Colon (tissue), 2 donors: ENCODE data around the gene RGS9BP.
A peak's percentile ranks its signal among the peaks of the same experiment; 100 is the strongest.
"Not testable (repeated sequence)": the region's sequence is repeated elsewhere in the genome, so short reads cannot be mapped to it uniquely, and the experiment has no call there.

Source experiments
- FAIRE-seq: peaks from 2 replicates; lab custom pipeline; 2012; peaks lifted over from hg19 to GRCh38; lab: Jason Lieb, UNC
- donor health status: control.
- donor health status: control.

The RGS9BP gene

GRCh38 chr19:32672841-32673240 is 2.8 kb upstream of the RGS9BP start:
- FAIRE-seq: no peak

DNA sequence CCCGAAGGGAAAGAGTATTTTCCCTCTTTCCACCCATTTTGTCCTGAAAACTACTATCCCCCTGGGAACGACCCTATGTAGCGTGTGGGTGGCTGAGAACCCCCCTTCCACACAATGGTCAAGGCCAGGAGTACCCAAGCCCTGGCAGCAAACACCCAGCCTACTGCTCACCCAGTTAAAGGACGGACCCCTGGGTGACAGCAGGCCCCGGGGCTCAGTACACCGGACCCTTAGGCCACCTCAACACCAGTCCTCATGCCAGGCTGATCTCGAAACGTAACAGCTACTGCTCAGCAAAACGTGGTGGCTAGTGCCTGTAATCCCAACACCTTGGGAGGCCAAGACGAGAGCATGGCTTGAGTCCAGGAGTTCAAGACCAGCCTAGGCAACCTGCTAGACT is 2.1 kb upstream of the RGS9BP start:
- FAIRE-seq: no peak

DNA sequence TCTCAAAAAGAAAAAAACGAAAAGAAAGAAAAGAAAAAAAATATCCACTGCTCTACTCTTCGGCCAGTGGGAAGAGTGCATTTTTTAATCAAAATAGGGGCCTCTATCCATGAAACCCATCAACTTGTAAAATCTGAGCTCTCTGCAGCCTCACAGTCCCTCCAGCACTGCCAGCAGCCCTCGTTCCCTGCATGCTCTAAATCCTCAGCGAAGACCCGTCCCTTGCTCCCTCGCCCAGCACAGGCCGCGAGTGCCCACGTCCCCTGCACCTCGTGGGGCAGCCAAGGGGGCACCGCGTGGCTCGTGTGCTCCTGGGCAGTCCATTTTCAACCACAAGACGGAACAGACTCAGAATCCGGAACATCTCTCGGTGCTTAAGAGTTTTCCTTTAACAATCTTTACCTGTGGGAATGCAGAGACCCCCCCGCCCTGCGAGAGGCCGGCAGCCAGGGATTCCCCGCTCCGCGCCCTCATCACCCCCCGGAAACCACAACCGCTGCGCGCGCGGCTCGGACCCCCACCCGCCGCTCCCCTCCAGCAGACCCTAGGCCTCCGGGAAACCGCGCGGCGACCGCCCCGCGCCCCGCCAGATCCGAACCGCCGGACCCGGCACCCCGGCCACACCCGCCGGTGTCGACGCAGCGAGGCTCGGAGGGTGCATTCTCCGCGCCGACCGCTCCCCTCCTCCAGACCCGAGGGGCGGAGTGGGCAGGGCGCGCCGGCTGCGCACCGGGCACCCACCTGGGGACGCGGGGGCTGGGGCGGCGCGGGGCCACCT is 1.3 kb upstream of the RGS9BP start:
- no peak for FAIRE-seq

DNA sequence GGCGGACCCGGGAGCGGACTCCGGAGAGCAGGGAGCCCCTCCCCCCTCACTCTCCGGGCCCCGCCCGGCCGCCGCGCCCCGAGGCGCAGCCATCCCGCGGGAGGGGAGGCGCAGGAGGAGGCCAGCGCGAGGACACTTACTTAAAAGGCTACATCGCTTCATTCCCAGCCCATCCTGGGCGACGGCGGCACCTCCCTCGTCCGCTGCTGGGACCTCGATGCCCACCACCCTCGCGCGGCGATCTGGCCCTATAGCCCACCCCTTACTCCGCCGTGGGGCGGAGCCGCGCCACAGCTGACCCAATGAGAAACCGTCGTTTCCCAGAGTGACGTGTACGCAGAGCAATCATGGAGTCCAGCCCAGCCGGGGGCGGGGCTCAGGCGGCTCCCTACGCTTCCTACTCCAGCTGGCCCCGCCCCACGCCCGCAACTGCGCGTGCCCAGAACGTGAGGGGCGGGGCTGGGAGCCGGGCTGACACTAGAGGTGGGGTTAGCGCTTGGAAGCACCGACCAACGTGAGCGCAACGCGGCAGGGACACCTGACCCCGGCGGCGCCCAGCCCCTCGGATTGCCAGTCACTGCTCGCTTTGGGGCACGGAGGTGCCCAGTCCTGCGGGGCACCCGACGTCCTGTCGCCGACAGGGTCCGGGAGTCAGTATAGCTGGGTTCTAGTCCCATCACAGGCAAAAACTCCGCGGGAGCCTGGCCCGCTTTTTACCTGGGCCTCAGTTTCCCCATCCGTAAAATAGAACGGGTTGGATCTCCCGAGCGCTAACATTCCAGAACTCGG is 523 bp upstream of the RGS9BP start, which contains the start of gene ANKRD27:
Gene ANKRD27 (minus strand): TSS at position 250 of the 789 bp plus-strand sequence. CDS start 16,165 bp downstream, outside the sequence.
- FAIRE-seq: peak; percentile 75

DNA sequence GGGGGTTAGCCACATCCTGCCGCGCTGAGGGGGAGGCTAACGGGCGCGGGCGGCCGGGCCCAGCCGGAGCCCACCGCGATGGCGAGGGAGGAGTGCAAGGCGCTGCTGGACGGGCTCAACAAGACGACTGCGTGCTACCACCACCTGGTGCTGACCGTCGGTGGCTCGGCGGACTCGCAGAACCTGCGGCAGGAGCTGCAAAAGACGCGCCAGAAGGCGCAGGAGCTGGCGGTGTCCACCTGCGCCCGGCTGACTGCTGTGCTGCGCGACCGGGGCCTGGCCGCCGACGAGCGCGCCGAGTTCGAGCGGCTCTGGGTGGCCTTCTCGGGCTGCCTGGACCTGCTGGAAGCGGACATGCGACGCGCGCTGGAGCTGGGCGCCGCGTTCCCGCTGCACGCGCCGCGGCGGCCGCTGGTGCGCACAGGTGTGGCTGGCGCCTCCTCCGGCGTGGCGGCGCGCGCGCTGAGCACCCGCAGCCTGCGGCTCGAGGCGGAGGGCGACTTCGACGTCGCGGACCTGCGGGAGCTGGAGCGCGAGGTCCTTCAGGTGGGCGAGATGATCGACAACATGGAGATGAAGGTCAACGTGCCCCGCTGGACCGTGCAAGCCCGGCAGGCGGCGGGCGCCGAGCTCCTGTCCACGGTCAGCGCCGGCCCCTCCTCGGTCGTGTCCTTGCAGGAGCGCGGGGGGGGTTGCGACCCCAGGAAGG is 692 bp downstream of the RGS9BP start:
- FAIRE-seq: no peak

DNA sequence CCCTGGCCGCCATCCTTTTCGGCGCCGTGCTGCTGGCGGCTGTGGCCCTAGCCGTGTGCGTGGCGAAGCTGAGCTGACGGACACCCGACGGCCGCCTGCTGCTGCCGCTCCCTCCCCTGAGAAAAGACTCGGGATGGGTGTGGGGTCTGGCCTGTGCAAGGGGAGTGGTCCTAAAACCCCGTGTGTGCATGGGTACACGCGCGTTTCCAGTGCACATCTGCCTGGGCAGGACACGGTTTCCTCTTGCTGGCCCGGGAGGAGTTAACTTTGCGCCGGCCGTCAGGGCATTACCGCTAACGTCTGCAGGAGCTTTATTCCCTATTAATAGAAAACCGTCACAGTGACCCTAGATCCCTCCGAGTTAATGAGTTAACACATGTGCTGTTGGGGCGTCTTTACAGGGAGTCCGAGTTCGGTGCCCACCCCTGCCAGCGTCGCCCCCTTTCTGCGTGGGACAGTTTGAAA is 1.3 kb downstream of the RGS9BP start:
- no peak for FAIRE-seq

GRCh38 chr19:32677657-32678056 is 2.0 kb downstream of the RGS9BP start:
- FAIRE-seq: no peak

DNA sequence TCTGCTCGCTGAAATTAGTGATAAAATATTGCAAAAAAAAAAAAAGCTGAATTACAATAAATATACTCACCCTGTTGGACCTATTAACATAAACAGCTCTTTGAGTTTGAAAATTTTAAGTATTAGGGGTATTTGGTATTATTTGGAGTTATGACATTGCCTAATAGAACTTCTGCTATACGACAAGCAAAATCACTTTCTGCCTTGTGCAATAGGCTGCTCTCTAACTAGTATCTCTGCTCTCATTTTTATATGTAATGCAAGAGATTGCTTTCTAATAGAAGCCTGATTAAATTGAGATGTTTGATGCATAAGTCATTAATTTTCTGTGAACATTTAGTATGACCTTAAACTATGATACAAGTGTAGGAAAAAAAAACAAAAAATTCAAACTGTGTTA is 5.3 kb downstream of the RGS9BP start:
- no peak for FAIRE-seq

- FAIRE-seq: no peak
These were observed 6.7 kb downstream of the RGS9BP start for GRCh38 chr19:32682317-32682716.

- FAIRE-seq: no peak
These were observed 11.3 kb downstream of the RGS9BP start for GRCh38 chr19:32686847-32687475.

DNA sequence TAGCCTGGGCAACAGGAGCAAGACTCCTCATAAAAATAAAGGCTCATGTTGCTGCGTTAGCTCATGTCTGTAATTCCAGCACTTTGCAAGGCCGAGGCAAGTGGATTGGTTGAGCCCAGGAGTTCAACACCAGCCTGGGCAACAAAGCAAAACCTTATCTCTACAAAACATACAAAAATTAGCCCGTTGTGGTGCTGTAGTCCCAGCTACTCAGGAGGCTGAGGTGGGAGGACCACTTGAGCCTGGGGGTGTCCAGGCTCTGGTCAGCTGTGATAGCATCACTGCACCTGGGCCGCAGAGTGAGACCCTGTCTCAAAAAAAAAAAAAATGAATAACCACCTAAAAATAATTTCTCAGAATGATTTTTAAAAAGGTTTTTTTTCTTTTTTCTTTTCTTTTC is 12.0 kb downstream of the RGS9BP start:
- no peak for FAIRE-seq

- no peak for FAIRE-seq
These were observed 12.7 kb downstream of the RGS9BP start for GRCh38 chr19:32688311-32688710.

DNA sequence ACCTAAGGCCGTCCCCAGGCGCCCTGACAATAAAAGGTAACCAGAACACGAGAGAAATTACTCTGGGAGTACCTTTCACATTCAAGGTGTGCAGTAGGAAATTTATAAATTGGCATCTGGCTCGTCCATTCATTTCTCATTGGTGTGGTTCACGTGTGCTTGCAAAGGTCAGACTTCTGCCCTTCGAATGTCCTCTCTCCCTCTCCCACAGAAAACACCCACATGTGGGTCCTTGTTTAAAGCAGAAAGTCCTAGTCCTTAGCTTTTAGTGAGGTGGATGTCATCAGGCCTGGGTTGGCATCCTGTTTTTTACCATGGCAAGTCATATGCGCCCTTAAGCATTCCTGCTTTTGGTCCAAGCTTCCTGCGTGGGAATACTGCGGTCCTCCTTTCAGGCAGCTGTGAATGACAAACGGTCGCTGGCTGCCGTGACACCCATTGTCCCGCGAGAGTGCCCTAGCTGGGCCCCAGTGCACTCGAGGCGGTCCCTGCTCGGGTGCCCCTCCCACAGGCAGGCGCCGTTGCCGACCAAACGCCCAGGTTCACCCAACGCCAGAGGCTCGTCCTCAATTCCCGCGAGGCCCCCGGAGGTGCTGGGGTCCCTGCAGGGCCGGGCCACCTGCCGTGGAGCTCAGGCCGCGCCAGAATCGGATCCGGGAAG is 15.8 kb downstream of the RGS9BP start, which contains the start of gene NUDT19:
Gene NUDT19 (plus strand): TSS at position 531 of the 661 bp plus-strand sequence. CDS start 140 bp downstream, outside the sequence.
- no peak for FAIRE-seq

DNA sequence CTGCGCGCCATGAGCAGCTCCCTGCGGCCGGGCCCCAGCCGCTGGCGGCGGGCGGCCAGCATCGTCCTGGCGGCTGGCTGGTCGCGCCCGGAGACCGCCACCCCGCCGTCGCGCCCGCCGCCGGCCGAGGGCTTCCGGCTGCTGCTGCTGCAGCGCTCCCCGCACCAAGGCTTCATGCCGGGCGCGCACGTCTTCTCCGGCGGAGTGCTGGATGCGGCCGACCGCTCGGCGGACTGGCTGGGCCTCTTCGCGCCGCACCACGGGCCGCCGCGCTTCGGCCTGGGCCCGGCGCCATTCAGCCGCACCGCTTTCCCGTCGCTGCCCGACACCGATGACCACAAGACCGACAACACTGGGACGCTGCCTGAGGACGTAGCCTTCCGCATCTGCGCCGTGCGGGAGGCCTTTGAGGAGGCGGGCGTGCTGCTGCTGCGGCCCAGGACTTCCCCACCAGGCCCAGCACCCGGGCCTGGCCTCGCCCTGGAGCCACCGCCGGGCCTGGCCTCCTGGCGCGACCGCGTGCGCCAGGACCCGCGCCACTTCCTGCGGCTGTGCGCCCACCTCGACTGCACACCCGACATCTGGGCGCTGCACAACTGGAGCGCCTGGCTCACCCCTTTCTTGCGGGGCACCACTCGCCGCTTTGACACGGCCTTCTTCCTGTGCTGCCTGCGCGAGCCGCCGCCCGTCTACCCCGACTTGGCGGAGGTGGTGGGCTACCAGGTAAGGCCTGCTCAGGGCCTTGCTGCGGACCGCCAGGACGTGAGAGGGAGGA is 16.5 kb downstream of the RGS9BP start:
- no peak for FAIRE-seq

GRCh38 chr19:32692727-32693061 is 17.0 kb downstream of the RGS9BP start:
- no peak for FAIRE-seq

DNA sequence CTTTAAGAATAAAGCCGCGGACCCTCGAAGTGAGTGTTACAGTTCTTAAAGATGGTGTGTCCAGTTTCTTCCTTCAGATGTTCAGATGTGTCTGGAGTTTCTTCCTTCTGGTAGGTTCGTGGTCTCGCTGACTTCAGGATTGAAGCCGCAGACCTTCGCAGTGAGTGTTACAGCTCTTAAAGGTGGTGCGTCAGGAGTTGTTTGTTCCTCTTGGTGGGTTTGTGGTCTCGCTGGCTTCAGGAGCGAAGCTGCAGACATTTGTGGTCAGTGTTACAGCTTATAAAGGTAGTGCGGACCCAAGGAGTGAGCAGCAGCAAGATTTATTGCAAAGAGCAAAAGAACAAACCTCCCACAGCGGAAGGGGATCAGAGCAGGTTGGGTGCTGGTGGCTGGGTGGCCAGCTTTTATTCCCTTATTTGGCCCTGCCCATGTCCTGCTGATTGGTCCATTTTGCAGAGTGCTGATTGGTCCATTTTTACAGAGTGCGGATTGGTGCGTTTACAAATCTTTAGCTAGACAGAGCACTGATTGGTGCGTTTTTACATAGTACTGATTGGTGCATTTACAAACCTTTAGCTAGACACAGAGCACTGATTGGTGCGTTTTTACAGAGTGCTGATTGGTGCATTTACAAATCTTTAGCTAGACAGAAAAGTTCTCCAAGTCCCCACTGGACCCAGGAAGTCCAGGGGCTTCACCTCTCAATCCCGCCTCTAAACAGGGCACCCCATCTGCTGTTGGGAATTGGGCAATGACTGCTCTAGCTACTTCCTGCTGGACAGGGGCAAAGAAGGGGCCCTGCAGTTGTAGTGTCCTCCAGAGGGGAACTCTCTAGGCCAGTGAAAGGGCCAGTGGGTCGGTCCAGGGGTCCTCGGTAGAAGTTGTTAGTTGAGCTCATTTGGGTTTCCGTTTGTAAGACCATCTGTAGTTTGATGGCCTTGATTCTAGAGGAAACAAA is 17.8 kb downstream of the RGS9BP start:
- FAIRE-seq: not testable (repeated sequence)

GRCh38 chr19:32694316-32694715 is 18.7 kb downstream of the RGS9BP start:
- FAIRE-seq: not testable (repeated sequence)

GRCh38 chr19:32694851-32695250 is 19.2 kb downstream of the RGS9BP start:
- FAIRE-seq: not testable (repeated sequence)

- not testable (repeated sequence) for FAIRE-seq
These were observed 19.9 kb downstream of the RGS9BP start for GRCh38 chr19:32695506-32695905.
